Pancreas (tissue), 10 donors: ENCODE measurements around the gene PLEKHG5. TPM values are rescaled to one million over a fixed set of nuclear protein-coding genes. Genes with fewer than 3 reads are reported as not detected.
"Not testable (repeated sequence)": the region's sequence is repeated elsewhere in the genome, so short reads cannot be mapped to it uniquely, and the experiment has no call there.

Source experiments
- ATAC-seq, 4 donors: fragments of 200-7000 bp; cut with Tn5 transposase; one replicate each; pipeline versions ENCODE4 v1.8.0 to v1.9.1; 2020; ENCODE audit warnings: mild to moderate bottlenecking in 4 of 4, moderate library complexity in 4 of 4
- DNase-seq, 6 donors: peaks; one replicate each; pipeline ENCODE4 v3.0.0-alpha.2; 2020
- FAIRE-seq: peaks from 2 replicates; lab custom pipeline; 2012; peaks lifted over from hg19 to GRCh38; lab: Jason Lieb, UNC
- H3K27ac ChIP-seq, 4 donors: fragments of 200-600 bp; sonication (generic); 1 replicate in 3 of 4; 2 replicates in 1 of 4; pipeline versions ENCODE4 v1.5.0 to v1.8.0; 2020
- H3K27me3 ChIP-seq, 4 donors: fragments of 200-600 bp; one replicate each; pipeline ENCODE4 v1.8.0; 2021
- H3K36me3 ChIP-seq, 3 donors: fragments of 200-600 bp; sonication (generic) in 1 of 3; one replicate each; pipeline versions ENCODE4 v1.5.0 to v1.8.0; 2020 to 2021
- H3K4me1 ChIP-seq, 3 donors: fragments of 200-600 bp; one replicate each; pipeline ENCODE4 v1.8.0; 2021
- H3K4me3 ChIP-seq, 4 donors: fragments of 200-600 bp; sonication (generic) in 2 of 4; one replicate each; pipeline versions ENCODE4 v1.5.0 to v1.8.0; 2020 to 2021
- H3K9me3 ChIP-seq, 4 donors: fragments of 200-600 bp; one replicate each; pipeline ENCODE4 v1.8.0; 2021
- CTCF ChIP-seq, 4 donors: fragments of 200-600 bp; sonication (generic) in 3 of 4; IDR thresholded peaks; one replicate each; pipeline versions ENCODE4 v1.5.0 to v1.8.0; 2021; ENCODE audit warnings: antibody characterized with exemption in 4 of 4
- WGBS, 2 donors: extraction: QIAGEN DNeasy Blood & Tissue Kit; methylation state at CpG; one replicate each; pipeline ENCODE4 v1.1.7; 2013; 5-methylcytosine and 5-hydroxymethylcytosine counted together
- intact Hi-C, 3 donors: fragments of 100-400 bp; cut with DNase I; formaldehyde crosslinking; loops; one replicate each; pipeline versions ENCODE4 v1.11.1 to v1.14.2; 2022
- polyA plus RNA-seq, 2 donors: library from polyadenylated mRNA; stranded (reverse); fragments of 200-250 nt; gene quantifications; one replicate each; pipeline ENCODE4 v1.2.3, GENCODE V29; 2013
- total RNA-seq, 6 donors: library from RNA; stranded (reverse); fragmentation: NEBNext Ultra II Directional in 4 of 6; extraction: Animal tissue kit (Norgen Biotek cat#: 25700) in 4 of 6; gene quantifications; one replicate each; pipeline versions ENCODE4 v1.2.1 to v1.2.4, GENCODE V29; 2021 to 2023
- donor health status: healthy with polysubstance abuse.
- donor health status: DM: no; HTN: no; CAD: no; lungs with moderate emphysema.
- donor health status: DM: no; HTN: no; CAD: no.
- donor health status: control.
- donor health status: control.
- donor health status: Bipolar disorder and iron deficiency.
- donor health status: DM: yes; HTN: yes; CAD: no.
- donor health status: DM: no; HTN: no; CAD: no.
- donor health status: DM: no; HTN: no; CAD: no.
- donor health status: DM: yes; HTN: yes; CAD: no.

PLEKHG5 gene
- total and polyA plus RNA-seq, 8 donors = 1.5 to 7.3 (median 2.8) TPM

DNA sequence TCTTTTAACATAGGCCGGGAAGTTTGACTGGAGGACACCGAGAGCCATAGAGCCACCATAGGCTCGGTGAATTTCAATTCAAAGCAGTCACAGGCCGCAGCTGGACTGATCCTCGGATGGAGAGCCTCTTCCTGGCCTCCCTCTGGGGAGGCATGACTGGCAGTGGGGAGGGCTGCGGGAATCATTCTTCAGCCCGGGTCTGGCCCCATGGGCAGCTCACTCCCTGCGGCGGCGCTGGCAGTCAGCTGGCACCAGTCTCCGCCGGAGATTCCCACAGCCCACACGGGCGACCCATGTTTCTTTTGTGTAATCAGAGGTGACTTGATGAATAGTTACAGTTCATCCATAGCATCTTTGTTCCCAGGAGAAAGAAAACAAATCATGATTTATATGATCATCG lies 56.3 kb downstream of the PLEKHG5 start:
- ATAC-seq (no peak), DNase-seq (no peak), FAIRE-seq (no peak)
- Histone ChIP-seq H3K9me3 (no peaks in the 10 kb centered on the region), H3K4me1 (no peaks in the 10 kb centered on the region), H3K27ac (no peak overlapping the region), H3K36me3 (no peaks in the 10 kb centered on the region), H3K27me3 (no peaks in the 10 kb centered on the region), H3K4me3 (no peak overlapping the region)
- TF ChIP-seq CTCF (IDR thresholded peaks at IDR 0.05) = no peak
- 84 to 88% methylated on average over 15 of the region's 15 CpGs for WGBS, 2 donors
- intact Hi-C loops = no loop called here

DNA sequence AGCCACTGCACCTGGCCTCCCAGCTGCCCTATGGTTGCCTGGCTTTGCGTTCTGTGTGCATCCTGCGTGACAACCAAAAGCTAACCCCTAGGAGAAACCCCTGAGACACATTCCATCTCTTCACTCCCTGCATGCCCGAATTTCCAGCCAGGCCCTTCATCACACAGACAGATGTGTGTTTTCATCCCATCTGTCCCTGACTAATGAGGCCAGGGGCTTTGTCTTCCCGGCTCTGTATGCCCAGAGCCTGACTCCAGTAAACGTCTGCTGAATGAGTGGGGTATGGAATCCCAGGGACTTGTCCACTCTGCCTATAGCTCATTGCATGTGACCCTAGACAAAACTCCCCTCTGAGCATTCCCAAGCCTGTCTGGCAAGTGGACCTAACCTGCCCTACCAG lies 57.3 kb downstream of the PLEKHG5 start:
- DNase-seq (no peak), FAIRE-seq (no peak), ATAC-seq (no peak)
- no peaks in the 10 kb centered on the region for H3K4me1 ChIP-seq
- intact Hi-C loops = no loop called here
- TF ChIP-seq CTCF (IDR thresholded peaks at IDR 0.05) = no peak
- 73% methylated on average over 5 of the region's 5 CpGs for WGBS, 2 donors
- no peaks in the 10 kb centered on the region for H3K9me3 ChIP-seq
- H3K4me3 ChIP-seq = no peak overlapping the region
- no peaks in the 10 kb centered on the region for H3K36me3 ChIP-seq
- H3K27me3 ChIP-seq = no peaks in the 10 kb centered on the region
- no peak overlapping the region for H3K27ac ChIP-seq

- H3K36me3 ChIP-seq, intact Hi-C loops, H3K9me3 ChIP-seq, FAIRE-seq, ATAC-seq, H3K27me3 ChIP-seq, H3K4me3 ChIP-seq, H3K27ac ChIP-seq, H3K4me1 ChIP-seq: not testable (repeated sequence)
- DNase-seq = peak in 1 of 6 donors; percentile 57
- 67 to 73% methylated on average over 11 to 13 of the region's 13 CpGs for WGBS, 2 donors
Measured at GRCh38 chr1:6431645-6432579, 59.6 kb downstream of the PLEKHG5 start.

- ATAC-seq, intact Hi-C loops, H3K27ac ChIP-seq, FAIRE-seq, H3K36me3 ChIP-seq, H3K9me3 ChIP-seq, H3K4me3 ChIP-seq, H3K4me1 ChIP-seq: not testable (repeated sequence)
- peak in 1 of 6 donors; percentile 57 for DNase-seq
- 42 to 48% methylated on average over 19 of the region's 19 CpGs for WGBS, 2 donors
- peaks cover 0 to 15% (median 4%) of the 10 kb centered on the region in 4 donors for H3K27me3 ChIP-seq
Measured at GRCh38 chr1:6429660-6430411, 61.6 kb downstream of the PLEKHG5 start.

- peaks cover 0 to 17% (median 8%) of the 10 kb centered on the region in 4 donors for H3K27me3 ChIP-seq
- H3K9me3 ChIP-seq, intact Hi-C loops, H3K4me1 ChIP-seq, H3K27ac ChIP-seq, DNase-seq, FAIRE-seq, H3K36me3 ChIP-seq, H3K4me3 ChIP-seq, ATAC-seq: not testable (repeated sequence)
- WGBS, 2 donors = 75 to 87% methylated on average over 4 to 6 of the region's 6 CpGs
Measured at GRCh38 chr1:6428453-6428852, 63.0 kb downstream of the PLEKHG5 start.
